Calu3 (cell line): ENCODE results near the gene NR1I3. TPM values are rescaled to one million over a fixed set of nuclear protein-coding genes. Genes with fewer than 3 reads are reported as not detected.

Experiments
- BruUV-seq: library from RNA; stranded (reverse); fragments of 400-500 nt; replicated peaks from 2 replicates; lab custom pipeline; 2021; lab: Mats Ljungman, UMichigan
- CTCF ChIA-PET: fragments of 300-600 bp; sonication (Branson Sonifier 250); formaldehyde crosslinking; loops from one replicate; lab custom pipeline; 2022; ENCODE audit warnings: antibody characterized with exemption; lab: Charles Lee
- DNase-seq: peaks from one replicate; pipeline ENCODE4 v3.0.0; 2022
- H3K27ac Mint-ChIP-seq: one replicate; pipeline ENCODE4 v1.8.0; 2022; ENCODE audit warnings: mixed read lengths; ENCODE audit not compliant: unreplicated experiment
- H3K27me3 Mint-ChIP-seq: one replicate; pipeline ENCODE4 v1.8.0; 2022; ENCODE audit warnings: mixed read lengths; ENCODE audit not compliant: unreplicated experiment
- H3K36me3 Mint-ChIP-seq: one replicate; pipeline ENCODE4 v1.8.0; 2022; ENCODE audit warnings: mild to moderate bottlenecking, moderate library complexity, mixed read lengths; ENCODE audit not compliant: insufficient read depth, unreplicated experiment
- H3K4me1 Mint-ChIP-seq: one replicate; pipeline ENCODE4 v1.8.0; 2022; ENCODE audit warnings: mild to moderate bottlenecking, low read depth, mixed read lengths; ENCODE audit not compliant: unreplicated experiment
- H3K4me3 Mint-ChIP-seq: one replicate; pipeline ENCODE4 v1.8.0; 2022; ENCODE audit warnings: mild to moderate bottlenecking, low read depth, moderate library complexity, mixed read lengths; ENCODE audit not compliant: unreplicated experiment
- H3K9me3 Mint-ChIP-seq: one replicate; pipeline ENCODE4 v1.8.0; 2022; ENCODE audit warnings: low read depth, mixed read lengths; ENCODE audit not compliant: unreplicated experiment
- CTCF ChIP-seq: fragments of 200-600 bp; IDR thresholded peaks from one replicate; pipeline ENCODE4 v1.8.0; 2022; ENCODE audit warnings: antibody characterized with exemption; ENCODE audit not compliant: unreplicated experiment
- intact Hi-C: fragments of 100-400 bp; cut with micrococcal nuclease; formaldehyde crosslinking; loops from one replicate; pipeline ENCODE4 v1.10.0; 2022; ENCODE audit not compliant: unreplicated experiment
- total RNA-seq: library from RNA; stranded (reverse); gene quantifications from 2 replicates; pipeline ENCODE4 v1.2.3, GENCODE V29; 2022

The NR1I3 gene
- total RNA-seq, 1 experiment from 2014 or later = not detected

GRCh38 chr1:161188381-161188780 is 49.6 kb downstream of the NR1I3 start:
- intact Hi-C loops = no loop called here

GRCh38 chr1:161187311-161187710 is 50.7 kb downstream of the NR1I3 start:
- peaks cover 14% of the 10 kb centered on the region for H3K27me3 Mint-ChIP-seq
- intact Hi-C loops = no loop called here
- CTCF ChIA-PET = interaction anchor here (1.4 kb wide), 1 partner anchor 10 kb away, joined by 4 read pairs; the partner anchor contains the start of gene B4GALT3
- no TSS peak for BruUV-seq
- no peak overlapping the region for H3K4me3 Mint-ChIP-seq
- peaks cover 17% of the 10 kb centered on the region for H3K4me1 Mint-ChIP-seq
- TF ChIP-seq CTCF = no peak
- DNase-seq = no peak
- no peaks in the 10 kb centered on the region for H3K9me3 Mint-ChIP-seq
- H3K36me3 Mint-ChIP-seq = no peaks in the 10 kb centered on the region
- no peak overlapping the region for H3K27ac Mint-ChIP-seq

More at GRCh38 chr1:161188381-161188780, 49.6 kb downstream of the NR1I3 start:
- no peaks in the 10 kb centered on the region for H3K36me3 Mint-ChIP-seq
- no peak for TF ChIP-seq CTCF
- BruUV-seq = no TSS peak
- no peak overlapping the region for H3K4me3 Mint-ChIP-seq
- DNase-seq = no peak
- H3K4me1 Mint-ChIP-seq = peaks cover 13% of the 10 kb centered on the region
- CTCF ChIA-PET = interaction anchor here (1.0 kb wide), 1 partner anchor 10 kb away, joined by 3 read pairs; the partner anchor contains the start of gene ADAMTS4
- peaks cover 17% of the 10 kb centered on the region for H3K27me3 Mint-ChIP-seq
- no peaks in the 10 kb centered on the region for H3K9me3 Mint-ChIP-seq
- H3K27ac Mint-ChIP-seq = no peak overlapping the region

GRCh38 chr1:161185732-161186311 is 52.2 kb downstream of the NR1I3 start:
- no peaks in the 10 kb centered on the region for H3K27me3 Mint-ChIP-seq
- CTCF ChIA-PET = interaction anchor here (1.4 kb wide), 1 partner anchor 8 kb away, joined by 4 read pairs; the partner anchor contains the start of gene B4GALT3
- H3K4me3 Mint-ChIP-seq = no peak overlapping the region
- no peaks in the 10 kb centered on the region for H3K9me3 Mint-ChIP-seq
- no peak overlapping the region for H3K27ac Mint-ChIP-seq
- peaks cover 22% of the 10 kb centered on the region for H3K4me1 Mint-ChIP-seq
- intact Hi-C loops = no loop called here
- no peaks in the 10 kb centered on the region for H3K36me3 Mint-ChIP-seq
- no peak for TF ChIP-seq CTCF
- DNase-seq = no peak
- no TSS peak for BruUV-seq

GRCh38 chr1:161185282-161185682 is 52.7 kb downstream of the NR1I3 start:
- intact Hi-C loops = no loop called here
- no peak for TF ChIP-seq CTCF
- DNase-seq = no peak
- Mint-ChIP-seq H3K4me3 (no peak overlapping the region), H3K9me3 (no peaks in the 10 kb centered on the region), H3K27ac (no peak overlapping the region), H3K4me1 (peaks cover 22% of the 10 kb centered on the region), H3K27me3 (no peaks in the 10 kb centered on the region), H3K36me3 (no peaks in the 10 kb centered on the region)
- CTCF ChIA-PET = no interaction called here
- BruUV-seq = no TSS peak
